ENCODE measurements around the gene RAB3GAP2. TPM values are rescaled to one million over a fixed set of nuclear protein-coding genes. Genes with fewer than 3 reads are reported as not detected.
"Not testable (repeated sequence)": the region's sequence is repeated elsewhere in the genome, so short reads cannot be mapped to it uniquely, and the experiment has no call there.

The RAB3GAP2 gene
- total and polyA plus RNA-seq, 8 donors, result 34.9 to 43.8 (median 36.2) TPM

DNA sequence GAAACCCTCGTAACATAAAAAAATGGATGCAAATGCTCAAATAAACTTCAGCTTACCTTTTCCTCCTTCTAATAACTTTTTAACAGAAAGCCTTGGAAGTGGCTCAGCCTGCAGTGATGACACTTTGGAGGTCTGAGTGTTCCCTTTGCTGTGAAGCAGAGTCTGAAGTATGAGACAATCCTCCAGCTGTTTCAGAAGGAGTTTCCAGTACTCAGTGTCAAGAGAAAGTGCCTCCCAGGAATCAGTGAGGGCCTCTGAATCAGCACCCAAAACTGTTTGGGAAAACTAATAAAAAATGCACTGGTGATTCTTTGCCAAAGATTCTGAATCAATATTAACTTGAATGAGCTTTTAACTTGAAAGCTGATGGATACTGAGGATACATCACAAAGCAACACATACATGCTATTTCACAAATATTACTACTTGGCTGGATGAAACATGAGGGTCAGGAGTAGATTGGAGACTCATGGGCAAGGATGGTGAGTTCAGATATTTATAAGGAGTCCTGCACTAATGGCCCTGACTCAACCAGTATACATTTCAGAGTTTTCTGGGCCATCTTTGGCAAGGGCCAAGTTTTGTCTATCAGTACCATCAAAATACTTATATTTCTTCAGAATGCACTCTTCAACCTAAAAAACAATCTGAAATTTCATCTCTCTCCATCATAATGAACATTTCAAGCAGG is 101.3 kb downstream of the RAB3GAP2 start:
- H3K27me3 ChIP-seq, result no peaks in the 10 kb centered on the region
- peaks cover 2 to 83% of the 10 kb centered on the region in 2 donors for H3K36me3 ChIP-seq
- H3K4me1 ChIP-seq, result no peaks in the 10 kb centered on the region
- H3K27ac ChIP-seq, result no peak overlapping the region
- no peak for TF ChIP-seq CTCF (IDR thresholded peaks at IDR 0.05)
- H3K9me3 ChIP-seq, result no peaks in the 10 kb centered on the region
- ATAC-seq (no peak), DNase-seq (no peak)
- no peak overlapping the region for H3K4me3 ChIP-seq
- intact Hi-C loops (cut with DNase I), result no loop called here

DNA sequence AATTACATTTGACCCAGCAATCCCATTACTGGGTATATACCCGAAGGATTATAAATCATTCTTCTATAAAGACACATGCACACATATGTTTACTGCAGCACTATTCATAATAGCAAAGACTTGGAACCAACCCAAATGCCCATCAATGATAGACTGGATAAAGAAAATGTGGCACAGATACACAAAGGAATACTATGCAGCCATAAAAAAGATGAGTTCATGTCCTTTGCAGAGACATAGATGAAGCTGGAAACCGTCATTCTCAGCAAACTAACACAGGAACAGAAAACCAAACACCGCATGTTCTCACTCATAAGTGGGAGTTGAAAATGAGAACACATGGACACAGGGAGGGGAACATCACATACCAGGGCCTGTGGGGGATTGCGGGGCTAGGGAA is 102.4 kb downstream of the RAB3GAP2 start:
- DNase-seq; H3K9me3 ChIP-seq; H3K27me3 ChIP-seq; H3K27ac ChIP-seq; H3K4me3 ChIP-seq; ATAC-seq; H3K4me1 ChIP-seq; intact Hi-C loops (cut with DNase I): not testable (repeated sequence)
- H3K36me3 ChIP-seq, result peaks cover 2 to 86% of the 10 kb centered on the region in 2 donors

DNA sequence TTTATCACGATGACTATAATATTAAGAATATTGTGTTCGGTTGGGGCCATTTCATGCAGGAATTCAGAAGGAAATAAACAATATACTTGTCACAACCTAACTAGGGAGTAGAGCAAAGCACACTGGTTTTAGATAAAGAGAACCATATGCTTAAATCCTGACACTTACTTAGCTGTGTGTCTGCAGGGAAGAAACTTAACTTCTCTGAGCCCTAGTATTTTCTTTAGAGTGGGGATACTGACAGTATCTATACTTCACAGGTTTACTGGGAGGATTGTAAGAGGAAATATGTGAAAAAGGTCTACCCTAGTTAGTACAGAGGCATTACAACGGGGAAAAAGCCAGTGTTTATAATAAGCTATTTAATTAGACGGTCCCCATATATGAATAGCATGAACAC is 105.4 kb downstream of the RAB3GAP2 start:
- Histone ChIP-seq H3K4me3 (no peak overlapping the region), H3K27me3 (no peaks in the 10 kb centered on the region), H3K4me1 (no peaks in the 10 kb centered on the region), H3K36me3 (peaks cover 2 to 79% of the 10 kb centered on the region in 2 donors), H3K9me3 (no peaks in the 10 kb centered on the region), H3K27ac (no peak overlapping the region)
- ATAC-seq (no peak), DNase-seq (no peak)
- TF ChIP-seq CTCF (IDR thresholded peaks at IDR 0.05), result no peak
- intact Hi-C loops (cut with DNase I), result no loop called here

- Histone ChIP-seq H3K36me3 (peaks cover 0 to 68% of the 10 kb centered on the region in 2 donors), H3K4me3 (no peak overlapping the region), H3K27ac (no peak overlapping the region), H3K4me1 (no peaks in the 10 kb centered on the region), H3K9me3 (no peaks in the 10 kb centered on the region), H3K27me3 (no peaks in the 10 kb centered on the region)
- DNase-seq (no peak), ATAC-seq (no peak)
- intact Hi-C loops (cut with DNase I), result no loop called here
- TF ChIP-seq CTCF (IDR thresholded peaks at IDR 0.05), result no peak
Measured at GRCh38 chr1:220164517-220164916, 107.7 kb downstream of the RAB3GAP2 start.

DNA sequence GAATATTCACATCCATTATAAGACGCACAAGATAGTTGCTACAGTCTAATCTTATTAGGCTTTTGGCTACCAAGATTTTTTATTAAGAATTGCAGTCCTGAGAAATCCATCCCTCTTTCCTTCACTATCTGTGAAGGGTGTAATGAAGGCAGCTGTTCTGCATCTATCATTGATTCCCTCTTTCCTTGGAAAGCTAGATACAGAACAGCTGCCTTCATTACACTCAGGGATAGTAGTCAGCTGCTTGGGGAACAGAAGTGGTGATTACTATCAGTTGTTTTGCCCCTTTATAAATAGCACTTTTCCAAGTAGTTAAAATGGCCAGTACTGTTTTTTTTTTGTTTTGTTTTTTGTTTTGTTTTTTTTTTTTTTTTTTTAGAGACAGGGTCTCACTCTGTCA is 108.1 kb downstream of the RAB3GAP2 start:
- ATAC-seq, result no peak
- no peak overlapping the region for H3K4me3 ChIP-seq
- peaks cover 0 to 67% of the 10 kb centered on the region in 2 donors for H3K36me3 ChIP-seq
- no peaks in the 10 kb centered on the region for H3K27me3 ChIP-seq
- H3K27ac ChIP-seq, result no peak overlapping the region
- TF ChIP-seq CTCF (IDR thresholded peaks at IDR 0.05), result no peak
- no peak for DNase-seq
- intact Hi-C loops (cut with DNase I), result no loop called here
- no peaks in the 10 kb centered on the region for H3K4me1 ChIP-seq
- H3K9me3 ChIP-seq, result no peaks in the 10 kb centered on the region

DNA sequence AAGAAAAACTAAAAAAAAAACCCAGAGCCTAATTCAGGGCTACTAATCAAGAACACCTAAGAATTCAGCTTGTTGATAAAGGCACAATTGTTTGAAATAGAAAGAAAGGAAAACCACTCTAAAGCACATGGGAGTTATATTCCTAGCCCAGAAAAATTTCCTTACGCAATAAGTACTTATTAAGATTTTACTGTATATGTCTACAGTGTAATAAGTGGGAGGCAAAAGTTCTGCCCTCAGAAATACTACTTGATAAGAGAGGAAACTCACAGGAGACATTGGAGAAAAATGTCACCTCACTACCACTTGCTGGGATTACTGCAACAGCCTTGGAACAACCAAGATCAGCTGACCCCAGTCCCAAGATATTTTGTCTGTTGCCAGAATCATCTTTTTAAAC is 112.2 kb downstream of the RAB3GAP2 start:
- ATAC-seq, result peak; percentile 52
- H3K4me3 ChIP-seq, result no peak overlapping the region
- H3K27me3 ChIP-seq, result no peaks in the 10 kb centered on the region
- no peak for TF ChIP-seq CTCF (IDR thresholded peaks at IDR 0.05)
- intact Hi-C loops (cut with DNase I), result no loop called here
- H3K4me1 ChIP-seq, result no peaks in the 10 kb centered on the region
- DNase-seq, result no peak
- no peaks in the 10 kb centered on the region for H3K9me3 ChIP-seq
- peaks cover 0 to 71% of the 10 kb centered on the region in 2 donors for H3K36me3 ChIP-seq
- H3K27ac ChIP-seq, result no peak overlapping the region
